ENCODE results near the gene CEACAM19.

Gene CEACAM19

DNA sequence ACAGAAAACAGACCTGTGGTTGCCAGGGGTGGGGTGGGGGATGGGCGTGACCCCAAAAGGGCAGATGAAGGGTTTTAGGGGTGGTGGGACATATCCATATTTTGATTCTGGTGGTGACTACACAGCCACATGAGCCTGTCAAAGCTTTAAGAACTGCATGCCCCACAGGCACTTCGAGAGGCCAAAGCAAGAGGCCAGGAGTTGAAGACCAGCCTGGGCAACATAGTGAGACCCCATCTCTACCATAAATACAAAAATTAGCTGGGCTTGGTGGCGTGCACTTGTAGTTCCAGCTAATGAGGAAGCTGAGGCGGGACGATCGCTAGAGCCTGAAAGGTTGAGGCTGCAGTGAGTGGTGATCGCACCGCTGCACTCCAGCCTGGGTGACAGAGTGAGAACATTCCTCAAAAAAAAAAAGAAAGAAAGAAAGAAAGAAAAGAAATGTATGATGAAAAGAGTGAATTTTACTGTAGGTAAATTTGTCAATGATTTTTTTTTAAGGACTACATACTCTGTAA lies 58.3 kb downstream of the CEACAM19 start:
- no peak for TF ChIP-seq CTCF (IDR thresholded peaks at IDR 0.05; ENCODE audit: insufficient read depth, missing control alignments)
- FAIRE-seq = no peak
- no peak for DNase-seq (ENCODE audit: insufficient read length, low spot score)

GRCh38 chr19:44731081-44731480 lies 59.8 kb downstream of the CEACAM19 start:
- no peak for TF ChIP-seq CTCF (IDR thresholded peaks at IDR 0.05; ENCODE audit: insufficient read depth, missing control alignments)
- FAIRE-seq = no peak

DNA sequence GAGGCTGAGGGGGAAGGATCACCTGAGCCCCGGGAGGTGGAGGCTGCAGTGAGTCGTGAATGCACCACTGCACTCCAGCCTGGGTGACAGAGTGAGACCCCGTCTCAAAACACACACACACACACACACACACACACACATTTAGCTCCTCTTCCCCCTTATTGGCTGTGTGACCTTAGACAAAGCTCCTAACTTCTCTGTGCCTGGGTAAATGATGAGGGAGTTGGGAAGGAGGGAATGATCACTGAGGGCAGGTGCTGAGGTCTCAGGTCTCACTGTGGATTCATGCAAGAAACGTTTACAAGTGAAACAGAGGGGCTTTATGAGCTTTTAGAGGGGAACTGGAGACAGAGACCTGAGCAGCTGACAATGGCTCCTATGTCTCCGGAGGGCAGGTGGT lies 60.3 kb downstream of the CEACAM19 start:
- DNase-seq (ENCODE audit: insufficient read length, low spot score) (no peak), FAIRE-seq (no peak)
- TF ChIP-seq CTCF (IDR thresholded peaks at IDR 0.05; ENCODE audit: insufficient read depth, missing control alignments) = no peak

More at GRCh38 chr19:44731081-44731480, 59.8 kb downstream of the CEACAM19 start:
- DNase-seq (ENCODE audit: insufficient read length, low spot score) = no peak

GRCh38 chr19:44732235-44733014 lies 61.1 kb downstream of the CEACAM19 start:
- FAIRE-seq (no peak), DNase-seq (ENCODE audit: insufficient read length, low spot score) (no peak)
- TF ChIP-seq CTCF (IDR thresholded peaks at IDR 0.05; ENCODE audit: insufficient read depth, missing control alignments) = no peak
